SIG-M5 (cell line): Measurements from ENCODE around the gene CRYGN.

Source experiments
- DNase-seq: peaks from one replicate; lab custom pipeline; 2025; lab: John Stamatoyannopoulos, UW

CRYGN gene

DNA sequence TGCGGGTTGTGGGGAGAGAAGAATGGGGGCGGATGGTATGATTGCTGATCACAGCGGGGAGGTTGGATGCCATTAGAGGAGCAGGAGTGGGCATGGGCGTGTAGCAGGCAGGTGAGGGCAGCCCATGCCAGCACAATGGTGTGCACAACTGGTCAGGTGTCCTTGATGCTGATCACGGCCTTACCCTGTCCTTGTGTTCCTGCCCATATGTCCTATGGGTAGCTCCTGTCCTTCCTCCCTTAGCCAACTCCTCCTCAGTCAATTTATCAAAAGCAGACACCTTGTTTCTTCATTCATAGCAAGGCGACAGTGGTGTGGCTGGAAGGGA is 60.8 kb downstream of the CRYGN start:
- no peak for DNase-seq
